ENCODE data around the gene RIT2.
A peak's percentile ranks its signal among the peaks of the same experiment; 100 is the strongest.

Gene RIT2

DNA sequence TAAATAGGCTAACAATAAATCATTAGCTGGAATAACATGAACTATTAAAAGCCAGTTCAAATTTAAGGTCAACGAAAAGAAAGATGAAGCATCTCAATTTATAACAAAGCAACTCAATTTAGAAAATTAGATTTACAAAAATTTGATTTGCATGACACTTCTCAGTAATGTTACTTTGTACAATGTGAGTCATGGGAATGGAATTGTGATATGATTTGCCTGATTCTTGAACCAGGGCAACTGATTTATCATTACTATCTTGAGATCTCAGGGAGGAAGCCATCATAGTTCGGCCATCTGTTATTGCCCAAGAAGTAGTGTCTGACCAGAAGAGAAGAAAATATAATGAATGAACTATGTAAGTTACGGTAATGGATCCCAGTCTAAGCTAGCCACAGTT, 193.1 kb downstream of the RIT2 start:
- DNase-seq, result no peak

DNA sequence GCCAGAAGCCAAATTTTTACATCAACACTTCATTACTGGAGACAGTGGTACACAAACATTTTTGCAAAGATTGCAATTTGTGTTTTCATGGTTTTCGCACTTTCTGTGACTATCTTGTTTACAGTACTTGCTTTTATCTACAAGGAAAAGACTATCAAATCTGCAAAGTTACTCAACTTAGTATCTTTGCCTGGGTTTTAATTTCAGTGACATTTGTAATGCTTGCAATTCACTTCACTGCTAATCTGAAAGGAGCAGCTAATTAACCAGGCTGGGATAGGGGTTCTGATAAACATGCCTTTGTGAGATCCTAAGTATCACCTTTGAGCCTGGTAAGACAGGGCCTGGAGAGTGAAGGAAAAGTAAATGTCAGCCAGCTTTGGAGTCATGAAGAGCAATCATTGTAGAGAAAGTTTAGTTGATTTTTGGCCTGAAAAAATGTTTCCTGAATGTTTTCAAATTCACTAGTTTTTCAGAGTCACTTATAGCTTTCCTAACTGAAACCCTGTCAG, 194.2 kb downstream of the RIT2 start:
- no peak for DNase-seq

DNA sequence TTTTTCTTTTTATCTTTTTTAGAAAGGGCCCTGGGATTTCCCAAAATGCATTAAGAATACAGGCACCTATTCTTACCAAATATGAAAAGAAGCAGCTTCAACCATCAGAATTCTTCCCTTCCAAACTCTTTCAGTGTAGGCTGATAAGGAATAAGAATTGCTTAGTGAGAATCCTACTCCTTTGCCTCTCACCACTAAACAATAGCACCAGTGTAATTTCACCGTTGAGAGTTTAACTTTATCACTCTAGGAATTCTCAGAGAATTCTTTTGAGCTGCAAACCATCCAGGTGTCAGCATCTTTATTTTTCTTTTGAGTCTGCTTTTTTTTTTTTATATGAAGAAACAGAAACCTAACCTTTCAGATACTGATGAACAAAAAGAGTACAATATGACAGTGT, 194.9 kb downstream of the RIT2 start:
- DNase-seq, result no peak

DNA sequence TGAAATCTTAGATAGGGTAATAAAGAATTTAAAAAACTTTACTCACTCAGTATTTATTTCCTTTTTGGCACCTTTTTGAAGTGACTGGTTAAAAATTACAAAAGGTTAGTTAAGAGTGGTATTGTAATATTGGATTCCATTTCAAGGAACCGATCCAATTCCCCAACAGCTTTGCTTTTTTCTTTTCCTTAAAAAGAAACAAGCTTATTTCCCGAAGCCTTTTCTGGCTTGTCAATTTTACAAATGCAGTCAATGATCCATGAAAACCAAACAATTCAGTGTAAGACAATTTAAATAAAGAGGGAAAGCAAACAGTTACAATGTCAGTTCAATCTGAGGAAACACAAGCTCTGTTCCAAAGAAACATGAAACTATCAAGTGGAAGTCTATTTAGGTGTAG, 200.2 kb downstream of the RIT2 start:
- peak; percentile 35 for DNase-seq

DNA sequence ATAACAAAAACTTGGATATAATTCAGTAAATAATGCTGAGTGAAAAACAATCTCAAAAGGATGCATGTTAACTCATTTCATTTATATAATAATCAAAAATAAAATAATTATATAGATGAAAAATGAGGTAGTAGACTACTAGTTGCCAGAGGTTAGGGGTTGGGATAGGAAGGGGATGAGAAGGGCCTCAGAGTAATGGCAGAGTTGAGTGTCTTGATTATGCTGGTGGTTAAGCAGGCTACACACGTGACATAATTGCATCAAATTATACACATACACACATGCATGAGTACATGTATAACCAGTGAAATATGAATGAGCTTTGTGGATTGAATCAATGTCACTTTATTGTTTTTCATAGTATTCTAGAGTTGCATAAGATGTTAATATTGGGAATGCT, 201.0 kb downstream of the RIT2 start:
- DNase-seq, result no peak

DNA sequence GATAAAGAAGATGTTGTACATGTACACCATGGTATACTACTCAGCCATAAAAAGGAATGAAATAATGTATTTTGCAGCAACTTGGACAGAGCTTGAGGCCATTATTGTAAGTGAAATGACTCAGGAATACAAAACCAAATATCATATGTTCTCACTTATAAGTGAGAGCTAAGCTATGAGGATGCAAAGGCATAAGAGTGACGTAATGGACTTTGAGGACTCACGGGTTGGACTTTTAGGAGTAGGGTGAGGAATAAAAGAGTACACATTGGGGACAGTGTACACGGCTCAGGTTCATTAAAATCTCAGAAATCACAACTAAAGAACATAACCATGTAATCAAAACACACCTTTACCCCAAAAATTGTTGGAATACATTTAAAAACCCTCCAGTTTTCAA, 206.4 kb downstream of the RIT2 start:
- DNase-seq, result no peak

DNA sequence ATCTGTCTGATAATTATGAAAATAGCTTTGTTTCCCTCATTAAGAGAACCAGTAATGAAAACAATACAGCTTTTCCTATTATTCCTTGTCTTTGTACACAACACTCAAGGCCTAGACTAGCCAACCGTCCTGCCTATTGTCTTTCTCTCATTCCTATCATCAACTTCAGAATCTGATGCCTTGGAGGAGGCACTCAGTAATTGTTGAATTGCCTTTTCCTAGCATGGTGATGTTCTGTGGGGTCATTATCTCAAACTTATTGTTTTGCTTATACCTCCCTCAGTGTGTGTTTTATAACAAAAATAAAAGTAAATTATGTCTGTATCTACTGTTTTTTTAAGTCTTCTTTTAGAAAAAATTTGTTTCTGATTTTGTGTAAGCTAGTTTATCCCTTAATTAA, 208.7 kb downstream of the RIT2 start:
- no peak for DNase-seq

DNA sequence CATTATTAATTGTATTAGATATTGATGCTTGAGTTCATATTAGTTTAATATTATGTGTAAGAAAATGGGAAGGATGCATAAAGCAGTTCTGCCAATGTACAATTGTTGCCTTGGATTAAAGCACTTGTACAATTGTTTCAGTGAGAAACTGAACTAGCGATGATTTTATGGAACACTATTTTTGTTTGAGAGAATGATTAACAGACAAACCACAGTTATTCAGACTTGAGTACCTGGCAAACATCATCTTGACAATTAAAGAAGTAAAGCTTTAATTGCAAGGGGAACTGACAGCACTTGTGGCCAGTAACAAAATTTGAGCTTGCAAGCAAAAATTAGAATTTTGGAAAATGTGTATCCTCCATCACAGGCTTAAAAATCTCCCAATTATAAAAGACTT, 214.3 kb downstream of the RIT2 start:
- no peak for DNase-seq

DNA sequence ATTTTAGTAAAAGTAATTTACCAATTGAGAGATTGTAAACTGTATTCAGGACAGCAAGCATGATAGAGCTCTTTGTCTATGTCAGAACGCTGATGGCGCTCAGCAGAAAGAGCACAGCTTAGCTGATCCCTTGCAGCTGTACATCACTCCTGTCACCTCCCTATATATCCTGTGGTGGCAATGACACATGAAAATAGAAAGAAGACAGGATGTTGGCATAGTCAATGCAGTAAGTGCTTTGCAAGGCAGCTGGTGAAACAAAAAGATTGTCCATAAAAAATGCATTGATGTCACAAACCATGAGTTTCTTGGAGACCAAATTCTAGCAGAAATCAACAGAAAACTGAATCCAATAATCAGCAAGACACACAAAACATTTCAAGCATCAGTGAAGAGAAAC, 221.5 kb downstream of the RIT2 start:
- DNase-seq, result no peak

DNA sequence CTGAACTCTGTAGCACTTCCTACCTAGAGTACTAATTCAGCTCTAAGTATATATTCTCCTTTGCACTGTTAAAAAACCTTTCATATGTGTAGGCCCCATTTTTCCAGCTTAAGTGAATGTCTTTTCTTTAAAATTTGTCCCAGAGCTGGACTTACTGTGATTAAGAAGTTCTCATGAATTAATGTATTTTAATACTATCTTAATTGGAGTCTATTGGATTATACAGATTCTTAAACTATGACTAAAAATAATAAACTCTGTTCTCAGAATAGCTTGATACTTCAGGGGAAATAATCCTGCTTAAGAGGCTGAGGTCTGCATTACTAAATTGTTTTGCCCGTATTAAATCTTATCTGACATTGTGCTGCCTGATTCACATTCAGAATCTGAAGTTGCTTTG, 223.3 kb downstream of the RIT2 start:
- no peak for DNase-seq

DNA sequence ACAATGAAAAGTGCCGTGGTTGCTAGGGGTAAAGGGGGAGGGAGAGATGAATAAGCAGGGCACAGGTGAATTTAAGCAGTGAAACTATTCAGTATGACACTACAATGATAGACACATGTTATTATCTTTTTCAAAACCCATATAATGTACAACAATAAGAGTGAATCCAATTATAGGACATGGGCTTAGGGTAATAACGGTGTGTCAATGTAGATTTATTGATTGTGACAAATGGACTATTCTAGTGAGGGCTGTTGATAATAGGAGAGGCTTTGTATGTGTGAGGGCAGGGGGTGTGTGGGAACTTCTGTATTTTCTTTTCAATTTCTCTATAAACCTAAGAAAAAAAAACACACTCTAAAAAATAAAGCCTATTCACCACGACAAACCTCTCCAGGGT, 223.8 kb downstream of the RIT2 start:
- no peak for DNase-seq

DNA sequence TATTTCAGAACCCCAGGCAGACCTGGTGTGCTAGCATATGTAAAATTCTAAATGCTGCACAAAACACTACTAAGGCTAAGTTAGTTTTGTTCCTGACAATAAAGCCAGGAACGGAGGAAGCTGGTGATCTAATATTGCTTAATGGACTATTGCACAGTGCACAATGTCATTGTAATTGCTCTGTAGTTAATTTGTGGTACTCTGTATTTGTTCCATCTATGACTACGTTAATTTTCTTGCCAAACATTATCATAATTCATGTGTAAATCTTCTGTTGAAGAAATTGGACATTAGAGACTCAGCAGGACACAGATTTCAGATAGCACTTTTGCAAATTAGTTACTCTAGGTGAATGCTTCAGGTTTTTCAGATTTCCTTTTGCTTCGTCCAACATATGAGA, 232.3 kb downstream of the RIT2 start:
- no peak for DNase-seq

DNA sequence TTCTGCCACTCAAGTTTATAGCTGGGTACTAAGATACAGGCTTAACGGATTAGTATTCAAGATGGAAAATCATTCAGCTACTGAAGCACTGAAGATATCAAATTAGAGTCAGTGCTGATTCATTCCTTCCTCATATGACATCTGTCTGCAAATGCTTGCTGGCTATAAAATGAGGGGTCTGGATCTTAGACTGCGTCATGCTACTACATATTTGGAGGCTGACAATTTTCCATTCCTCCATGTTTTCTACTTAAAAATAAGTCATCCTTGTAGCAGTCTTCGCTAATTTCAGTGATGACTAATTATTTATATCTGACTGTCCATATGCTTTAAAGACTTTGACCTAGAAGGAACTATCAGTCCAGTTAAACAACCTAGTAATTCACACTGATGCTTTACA, 233.4 kb downstream of the RIT2 start:
- no peak for DNase-seq

DNA sequence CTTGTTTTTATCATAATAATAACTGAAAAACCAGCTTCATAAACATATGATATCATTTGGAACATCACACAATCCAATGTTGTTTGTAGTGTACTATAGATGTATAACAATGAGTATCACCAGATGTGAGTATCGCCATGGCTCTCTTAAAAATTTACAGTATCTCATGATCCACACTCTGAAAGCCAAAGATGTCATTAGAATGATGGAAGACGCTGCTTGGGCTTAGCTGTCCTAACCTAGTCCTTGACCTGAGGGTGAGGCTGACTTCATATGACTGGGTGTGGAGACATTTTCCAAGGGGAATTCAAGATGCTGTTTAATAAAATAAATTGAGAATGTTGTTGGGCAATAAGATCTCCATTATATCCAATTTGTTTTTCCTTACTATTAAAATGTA, 242.6 kb downstream of the RIT2 start:
- no peak for DNase-seq

DNA sequence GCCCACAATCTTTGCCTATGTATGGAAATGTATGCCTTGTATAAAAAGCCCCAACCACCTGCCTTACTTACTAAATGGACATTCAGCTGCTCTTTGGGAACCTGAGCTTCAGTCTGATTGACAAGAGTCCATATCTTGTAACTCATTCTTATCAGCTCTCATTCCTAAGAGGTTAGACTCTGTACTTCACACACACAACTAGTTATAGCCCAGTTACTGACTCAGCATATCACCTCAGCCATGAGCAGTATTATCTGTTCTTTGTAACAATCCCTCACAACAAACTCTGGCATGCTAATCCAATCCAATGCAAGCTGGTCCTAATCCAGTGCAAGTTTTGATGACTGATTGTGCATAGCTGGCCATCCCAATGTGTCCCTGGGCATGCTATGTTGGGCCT, 250.6 kb downstream of the RIT2 start:
- no peak for DNase-seq

DNA sequence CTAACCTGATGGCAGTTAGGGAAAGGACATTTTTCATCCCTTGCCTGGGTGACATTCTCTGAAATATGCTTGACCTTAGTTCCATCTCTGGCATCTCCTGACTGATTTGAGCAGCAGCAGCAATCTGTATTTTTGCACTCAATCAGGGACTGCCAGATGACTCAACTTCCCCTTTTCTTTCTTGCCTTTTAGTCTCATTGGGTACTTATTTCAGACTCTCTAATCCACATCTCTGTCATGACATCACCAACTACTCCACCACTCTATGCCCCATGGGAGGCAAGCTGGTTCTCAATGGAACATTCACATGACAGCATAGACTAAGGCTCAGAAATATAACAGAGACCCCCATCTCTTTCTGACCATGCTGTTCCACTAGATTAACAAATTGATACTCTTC, 254.2 kb downstream of the RIT2 start:
- DNase-seq, result no peak

DNA sequence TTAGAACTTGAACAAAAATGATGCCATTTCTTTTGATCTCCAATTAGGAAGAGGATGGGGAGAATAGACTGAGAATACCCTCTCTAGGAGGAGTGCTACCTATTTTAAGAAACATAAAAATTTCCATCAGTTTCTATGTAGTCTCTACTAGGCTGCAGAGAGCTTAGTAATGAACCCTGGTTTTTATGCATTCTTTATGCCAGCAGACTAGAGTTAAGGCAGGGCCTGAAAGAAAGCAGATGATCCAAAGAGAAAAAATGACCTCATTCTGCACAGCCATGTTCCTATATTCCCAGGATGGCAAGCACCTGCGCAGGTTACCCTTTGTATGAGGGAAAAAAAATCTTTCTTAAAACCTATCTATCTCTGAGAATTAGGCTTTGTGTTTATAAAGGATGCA, 254.9 kb downstream of the RIT2 start:
- DNase-seq, result no peak

DNA sequence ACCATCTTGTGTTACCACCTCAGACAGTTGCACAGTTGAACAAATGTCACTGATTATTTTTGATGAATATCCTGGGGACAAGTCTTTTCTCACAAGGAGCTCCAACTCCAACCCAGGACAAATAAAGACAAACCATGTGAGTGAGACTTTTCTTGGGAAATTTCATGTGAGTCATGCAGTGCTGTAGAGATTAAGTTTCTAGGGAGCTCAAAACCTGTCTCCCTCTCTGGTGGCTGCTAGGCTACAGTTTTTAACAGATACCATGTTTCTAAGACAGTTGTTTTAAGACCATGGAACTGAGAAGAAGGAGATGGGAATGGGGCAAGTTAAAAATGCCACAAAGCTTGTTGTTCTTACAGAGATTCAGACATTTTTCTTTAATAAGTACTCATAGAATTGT, 255.5 kb downstream of the RIT2 start:
- no peak for DNase-seq

DNA sequence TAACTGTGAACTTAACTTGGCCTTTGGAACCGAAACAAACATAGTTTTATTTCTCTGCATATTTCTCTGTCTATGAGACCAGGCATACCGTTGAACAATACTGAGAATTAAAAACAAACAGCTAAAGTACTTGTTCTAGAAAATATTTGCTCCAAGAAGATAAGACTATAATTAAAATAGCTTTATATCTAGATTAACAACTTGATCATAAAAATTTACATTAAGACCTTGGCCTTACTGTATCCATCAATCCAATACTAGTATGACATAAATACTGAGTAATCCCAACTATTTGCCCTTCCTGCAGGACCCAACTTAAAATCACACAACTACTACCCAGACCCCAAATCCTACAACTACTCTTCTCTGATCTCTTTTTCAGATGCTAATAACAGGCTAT, 260.9 kb downstream of the RIT2 start:
- no peak for DNase-seq

DNA sequence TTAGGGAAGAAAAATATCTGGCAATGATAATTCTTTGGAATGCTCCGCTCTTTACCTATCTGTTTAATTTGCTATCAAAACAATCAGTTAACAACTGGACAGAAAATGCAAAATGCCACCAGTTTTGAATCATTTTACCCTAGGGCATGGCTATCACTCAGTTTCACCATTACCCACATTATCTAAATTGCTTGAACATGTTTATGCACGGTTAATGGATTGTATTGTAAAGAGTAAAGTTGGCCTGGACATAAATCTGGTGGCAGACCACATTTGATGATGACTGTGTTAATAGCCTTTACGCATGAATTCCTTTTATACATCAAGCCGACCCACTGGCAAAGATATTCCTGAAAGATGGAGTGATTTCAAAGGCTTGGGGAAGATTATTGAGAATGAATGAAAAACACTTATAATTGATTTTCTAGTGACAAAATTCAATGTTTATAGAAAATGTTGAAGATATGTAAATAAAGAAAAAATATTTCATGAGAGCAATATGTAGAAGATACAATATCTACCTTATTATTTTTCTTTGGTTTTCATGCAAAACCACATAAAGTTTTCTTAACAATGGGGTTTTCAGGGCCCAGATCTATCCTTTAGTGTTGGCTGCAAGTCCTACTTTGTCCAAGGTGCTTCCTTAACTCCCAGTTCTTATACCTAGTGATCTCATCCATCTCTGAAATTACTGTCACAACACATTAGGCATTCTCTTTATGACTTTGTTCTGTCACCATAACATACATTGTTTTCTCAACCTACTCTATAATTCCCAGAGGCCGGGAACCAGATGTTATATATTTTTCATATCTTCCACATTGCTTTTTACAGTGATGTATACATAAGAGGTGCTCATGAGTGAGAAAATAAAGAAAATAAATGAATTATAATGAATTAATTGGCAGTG, 265.1 kb downstream of the RIT2 start:
- DNase-seq, result no peak

DNA sequence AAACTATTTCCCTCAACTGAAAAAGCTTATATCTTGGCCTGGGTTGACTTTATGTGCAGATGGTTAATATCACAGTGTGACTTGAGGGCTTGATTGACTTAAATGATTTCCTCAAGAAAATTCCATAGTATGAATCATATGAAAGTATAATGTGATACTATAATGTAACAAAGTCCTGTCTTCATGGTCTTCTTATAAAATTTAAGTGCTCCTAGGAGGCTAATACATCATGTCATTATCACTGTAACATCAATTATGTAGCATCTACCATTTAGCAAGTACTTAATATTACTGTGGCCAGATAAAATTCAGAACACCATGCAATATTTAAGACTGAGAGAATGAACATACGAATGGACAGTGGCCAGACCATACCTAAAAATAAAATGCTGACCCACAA, 276.1 kb downstream of the RIT2 start:
- DNase-seq, result no peak

DNA sequence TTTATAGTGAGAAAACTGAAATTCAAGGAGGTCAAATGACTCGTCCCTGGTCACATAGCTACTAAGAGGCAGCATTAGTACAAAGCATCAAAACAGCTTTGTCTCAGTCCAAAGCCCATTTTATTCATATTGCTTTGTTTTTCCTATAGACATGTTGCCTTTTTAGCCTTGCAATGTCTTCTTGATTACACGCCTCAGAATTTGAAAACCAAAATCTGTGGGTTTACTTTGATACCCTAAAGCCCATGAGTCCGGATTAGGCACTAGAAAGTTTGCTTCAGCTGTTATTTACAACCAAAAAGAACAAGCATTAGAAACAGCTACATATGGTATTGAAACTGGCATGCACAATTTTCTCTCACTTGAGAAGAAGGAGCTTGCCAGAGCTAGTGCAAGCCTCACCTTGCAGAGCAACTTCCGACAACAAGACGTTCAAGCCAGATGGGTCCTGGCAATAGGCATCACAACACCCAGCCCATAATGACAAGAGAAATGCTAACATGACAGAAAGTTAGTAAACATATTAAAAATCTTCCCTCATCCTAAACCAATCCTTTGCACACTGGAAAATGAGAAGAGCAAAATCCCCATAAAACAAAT, 276.8 kb downstream of the RIT2 start:
- DNase-seq, result no peak

DNA sequence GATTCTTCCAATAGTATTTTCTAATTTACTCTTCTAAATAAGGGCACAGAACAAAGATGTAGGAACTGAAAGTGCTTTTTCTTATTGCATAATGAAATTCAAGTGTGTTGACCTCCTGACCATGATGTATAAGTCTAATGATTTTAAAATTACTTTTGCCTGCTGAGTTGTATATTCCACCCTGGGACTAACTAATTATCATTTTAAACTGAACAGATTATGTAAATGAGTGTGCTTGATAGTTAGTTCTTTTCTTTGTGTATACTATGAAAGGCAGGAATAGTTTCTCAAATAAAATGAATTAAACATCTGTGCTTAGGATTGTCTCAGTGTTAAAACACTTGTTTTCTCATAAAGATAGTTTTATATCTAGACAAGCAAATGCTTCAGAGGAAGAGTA, 284.5 kb downstream of the RIT2 start:
- no peak for DNase-seq

DNA sequence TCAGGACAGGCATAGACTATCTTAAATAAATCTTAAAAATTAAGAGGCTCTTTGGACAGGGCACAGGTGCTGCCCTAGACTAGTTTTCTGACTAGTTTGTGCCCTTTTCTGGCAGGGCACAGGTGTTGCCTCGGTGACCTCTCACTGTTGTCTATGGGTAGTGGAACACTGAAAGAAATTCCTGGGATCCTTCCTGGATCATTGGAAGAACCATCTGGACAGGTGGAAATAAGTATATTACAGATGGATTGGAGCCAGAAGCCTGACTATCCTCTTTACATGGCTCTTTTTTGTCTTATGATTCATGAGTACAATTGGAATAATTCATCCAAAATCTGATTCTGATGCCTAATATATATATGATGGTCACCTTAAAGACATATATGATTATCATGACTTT, 286.6 kb downstream of the RIT2 start:
- DNase-seq, result no peak

DNA sequence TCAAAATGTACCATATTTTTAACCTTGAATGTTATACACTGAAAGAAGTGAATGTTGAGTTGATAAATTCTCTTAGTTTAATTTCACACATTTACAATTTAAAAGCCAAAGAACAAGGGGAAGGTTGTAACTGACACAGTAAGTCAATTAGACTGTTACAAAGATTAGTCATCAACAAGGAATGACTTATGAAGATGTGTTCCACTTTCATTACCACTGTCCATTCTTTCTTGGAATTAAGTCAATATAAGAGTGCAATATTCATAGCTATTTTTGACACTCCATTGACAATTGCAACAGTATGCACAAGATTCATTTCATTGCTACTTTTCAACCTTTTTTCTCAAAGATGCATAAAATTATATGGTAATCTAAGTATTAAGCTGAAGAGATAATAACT, 291.3 kb downstream of the RIT2 start:
- DNase-seq, result no peak
